Fibroblast of skin of abdomen (primary cell): ENCODE measurements around the gene SCAND1. TPM values are rescaled to one million over a fixed set of nuclear protein-coding genes. Genes with fewer than 3 reads are reported as not detected.
"Not testable (repeated sequence)": the region's sequence is repeated elsewhere in the genome, so short reads cannot be mapped to it uniquely, and the experiment has no call there.

Experiments
- DNase-seq: peaks from one replicate; pipeline ENCODE4 v3.0.0-alpha.2; 2013
- polyA plus RNA-seq, 2 experiments: library from polyadenylated mRNA; unstranded; fragments of 120-200 nt; gene quantifications; one replicate each; pipeline ENCODE4 v1.2.1, GENCODE V29; 2013; ENCODE audit not compliant: insufficient read length in 2 of 2

Gene SCAND1
- 44.9 TPM for polyA plus RNA-seq (2013, experiment 1 of 2; ENCODE audit: insufficient read length)
- polyA plus RNA-seq (2013, experiment 2 of 2; ENCODE audit: insufficient read length): 48.4 TPM

DNA sequence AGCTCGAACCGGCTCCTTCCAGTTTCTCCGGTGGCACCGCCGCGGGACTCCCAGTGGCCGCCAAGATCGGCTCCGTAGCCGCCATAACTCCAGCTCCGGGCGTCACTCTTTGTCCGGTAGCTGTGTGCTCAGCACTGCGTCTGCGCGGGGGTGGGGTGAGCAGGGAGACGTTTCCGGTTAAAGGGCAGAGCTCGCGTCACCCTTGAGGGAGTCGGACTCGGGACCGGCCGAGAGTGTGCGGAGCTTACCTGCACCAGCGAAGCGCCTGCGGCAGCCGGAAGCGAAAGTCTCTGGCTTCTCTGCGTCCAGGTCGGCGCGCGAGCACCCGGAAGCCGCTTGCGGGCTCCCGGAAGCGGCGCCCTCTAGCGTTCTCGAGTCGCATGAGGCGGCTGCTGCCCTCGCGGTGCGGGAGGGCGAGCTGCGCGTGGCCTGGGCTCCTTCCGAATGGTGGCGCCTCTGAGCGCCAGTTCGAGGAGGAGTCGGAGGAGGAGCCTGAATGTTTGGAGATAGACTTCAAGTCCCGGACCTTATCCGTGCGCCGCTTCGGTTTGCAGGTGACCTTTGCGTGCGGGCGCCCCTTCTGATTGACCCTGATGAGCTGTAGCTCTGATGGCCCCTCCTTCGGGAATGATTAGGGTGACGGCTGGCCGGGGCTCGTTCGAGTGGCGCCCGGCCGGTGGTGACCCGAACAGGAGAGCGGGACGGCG lies at the start of gene SCAND1:
Gene SCAND1 (minus strand): TSS at position 303 of the 707 bp plus-strand sequence. CDS start 218 bp downstream, at position 85.
- peak; percentile 96 for DNase-seq

DNA sequence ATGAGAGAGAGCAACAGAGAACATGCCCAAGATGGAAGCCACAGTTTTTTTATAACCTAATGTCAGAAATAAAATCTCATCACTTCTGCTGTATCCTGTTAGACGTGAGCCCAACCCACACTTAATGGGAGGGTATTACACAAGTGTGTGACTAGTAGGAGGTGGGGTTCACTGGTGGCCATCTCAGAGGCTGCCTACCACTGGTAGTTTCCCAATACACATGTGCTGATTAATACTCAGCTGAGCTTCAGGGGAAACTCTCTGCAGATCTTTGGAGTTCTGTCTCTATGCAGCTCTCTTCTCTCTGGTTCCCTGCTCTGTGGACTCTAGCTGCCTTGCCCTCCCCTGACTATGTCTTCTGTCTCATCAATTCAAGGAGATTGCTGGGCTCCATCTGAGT lies 49.7 kb upstream of the SCAND1 start:
- no peak for DNase-seq

DNA sequence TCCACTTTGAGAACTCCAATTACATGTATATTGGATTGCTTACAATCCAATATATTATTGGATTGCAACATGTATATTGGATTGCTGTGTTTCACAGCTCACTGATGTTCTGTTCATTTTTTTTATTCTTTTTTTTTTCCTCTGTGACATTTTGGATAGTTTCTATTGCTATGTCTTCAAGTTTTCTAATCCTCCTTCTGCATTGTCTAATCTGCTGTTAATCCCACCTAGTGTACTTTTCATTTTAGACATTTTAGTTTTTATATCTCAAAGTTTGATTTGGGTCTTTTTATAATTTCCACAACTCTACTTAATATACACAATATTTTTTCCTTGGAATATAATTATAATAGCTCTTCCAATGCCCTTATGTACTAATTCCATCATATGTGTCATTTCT lies 48.6 kb upstream of the SCAND1 start:
- DNase-seq: no peak

DNA sequence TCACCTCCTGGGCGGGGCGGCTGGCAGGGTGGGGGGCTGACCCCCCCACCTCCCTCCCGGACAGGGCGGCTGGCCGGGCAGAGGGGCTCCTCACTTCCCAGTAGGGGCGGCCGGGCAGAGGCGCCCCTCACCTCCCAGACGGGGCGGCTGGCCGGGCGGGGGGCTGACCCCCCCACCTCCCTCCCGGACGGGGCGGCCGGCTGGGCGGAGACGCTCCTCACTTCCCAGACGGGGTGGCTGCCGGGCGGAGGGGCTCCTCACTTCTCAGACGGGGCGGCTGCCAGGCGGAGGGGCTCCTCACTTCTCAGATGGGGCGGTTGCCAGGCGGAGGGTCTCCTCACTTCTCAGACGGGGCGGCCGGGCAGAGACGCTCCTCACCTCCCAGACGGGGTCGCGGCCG lies 47.0 kb upstream of the SCAND1 start:
- not testable (repeated sequence) for DNase-seq

DNA sequence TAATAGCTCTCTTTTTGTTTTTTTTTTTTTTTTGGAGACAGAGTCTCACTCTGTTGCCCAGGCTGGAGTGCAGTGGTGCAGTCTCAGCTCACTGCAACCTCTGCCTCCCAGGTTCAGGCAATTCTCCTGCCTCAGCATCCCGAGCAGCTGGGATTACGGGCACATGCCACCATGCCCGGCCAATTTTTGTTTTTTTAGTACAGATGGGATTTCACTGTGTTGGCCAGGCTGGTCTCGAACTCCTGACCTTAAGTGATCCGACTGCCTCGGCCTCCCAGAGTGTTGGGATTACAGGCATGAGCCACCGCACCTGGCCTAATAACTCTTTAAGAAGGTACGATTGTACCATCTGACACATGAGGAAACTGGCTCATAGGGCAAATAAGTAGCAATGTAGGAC lies 42.2 kb upstream of the SCAND1 start:
- not testable (repeated sequence) for DNase-seq

DNA sequence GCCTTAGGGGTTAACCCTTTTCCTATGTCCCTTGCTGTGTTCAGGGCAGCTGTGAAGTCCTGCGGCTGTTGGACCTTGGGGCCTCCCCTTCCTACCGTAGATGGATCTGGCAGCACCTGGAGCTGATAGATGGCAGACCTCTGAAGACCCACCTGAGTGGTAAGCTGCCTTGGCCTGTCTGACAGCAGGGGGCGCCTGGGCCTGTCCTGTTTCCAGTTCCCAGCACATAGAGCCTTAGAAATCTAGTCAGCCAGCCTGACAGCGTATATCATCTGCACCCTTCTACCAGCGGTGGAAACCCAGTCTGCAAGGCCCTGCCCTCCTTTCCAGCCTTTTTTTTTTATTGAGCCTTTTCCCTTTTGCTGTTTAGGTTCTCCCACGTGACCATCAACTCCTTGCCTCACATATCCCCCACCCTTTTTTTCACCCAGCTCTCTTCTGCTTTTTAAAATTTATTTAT lies 40.7 kb upstream of the SCAND1 start:
- peak; percentile 71 for DNase-seq

DNA sequence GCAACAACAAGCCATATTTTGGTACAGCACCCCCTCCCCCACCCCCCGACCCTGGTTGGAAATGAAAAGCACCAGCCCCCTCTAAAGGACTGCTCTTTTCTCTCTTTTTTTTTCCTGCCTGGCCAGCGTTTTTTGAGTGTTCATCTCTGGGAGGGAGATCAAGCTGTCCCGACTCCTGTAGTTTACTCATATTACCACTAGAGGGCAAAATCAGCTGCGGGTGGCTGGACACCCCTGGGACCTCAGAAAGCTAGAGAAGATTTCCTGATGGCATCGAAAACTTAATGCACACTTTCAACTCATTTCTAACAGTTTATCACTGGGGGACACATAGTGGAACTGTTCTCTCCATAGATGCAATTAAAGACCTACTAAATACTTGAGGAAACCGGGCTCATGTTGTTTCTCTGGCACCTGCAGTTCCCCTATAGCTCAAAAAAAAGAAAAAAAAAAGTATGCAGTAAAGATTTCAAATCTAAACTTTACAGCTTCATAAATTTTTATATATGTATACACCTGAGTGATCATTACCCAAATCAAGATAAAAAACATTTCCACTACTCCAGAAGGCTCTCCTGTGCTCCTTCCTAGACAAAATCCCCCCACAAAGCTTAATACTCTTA lies 38.5 kb upstream of the SCAND1 start:
- peak; percentile 58 for DNase-seq

DNA sequence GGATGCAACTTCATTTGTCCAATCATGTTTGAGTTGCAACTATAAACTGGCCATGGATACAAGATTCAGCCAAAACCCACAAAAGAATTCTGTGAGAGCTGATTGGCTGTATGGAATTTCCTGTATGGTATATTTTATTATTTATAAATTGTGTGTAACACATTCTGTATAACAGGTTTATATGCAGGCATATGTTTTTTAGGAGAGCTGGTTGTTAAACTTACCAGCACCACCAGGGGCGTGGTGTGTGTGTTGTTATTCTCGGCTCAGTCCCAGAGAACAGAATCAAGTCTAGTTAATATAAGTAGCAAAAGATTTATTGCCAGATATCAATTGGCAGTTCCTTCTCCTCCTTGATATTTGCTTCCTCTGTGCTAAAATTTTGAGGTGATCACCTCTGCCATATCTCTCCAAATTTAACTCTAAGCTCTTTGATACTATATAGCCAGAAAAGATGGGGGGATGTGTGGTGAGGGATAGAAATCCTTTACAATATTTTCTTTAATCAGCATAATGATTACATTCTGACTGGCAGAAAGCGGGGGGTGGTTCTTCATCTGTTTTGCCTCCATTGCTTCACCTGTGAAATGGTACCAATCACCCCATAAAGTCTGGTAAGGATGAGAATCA lies 37.0 kb upstream of the SCAND1 start:
- DNase-seq: peak; percentile 8

DNA sequence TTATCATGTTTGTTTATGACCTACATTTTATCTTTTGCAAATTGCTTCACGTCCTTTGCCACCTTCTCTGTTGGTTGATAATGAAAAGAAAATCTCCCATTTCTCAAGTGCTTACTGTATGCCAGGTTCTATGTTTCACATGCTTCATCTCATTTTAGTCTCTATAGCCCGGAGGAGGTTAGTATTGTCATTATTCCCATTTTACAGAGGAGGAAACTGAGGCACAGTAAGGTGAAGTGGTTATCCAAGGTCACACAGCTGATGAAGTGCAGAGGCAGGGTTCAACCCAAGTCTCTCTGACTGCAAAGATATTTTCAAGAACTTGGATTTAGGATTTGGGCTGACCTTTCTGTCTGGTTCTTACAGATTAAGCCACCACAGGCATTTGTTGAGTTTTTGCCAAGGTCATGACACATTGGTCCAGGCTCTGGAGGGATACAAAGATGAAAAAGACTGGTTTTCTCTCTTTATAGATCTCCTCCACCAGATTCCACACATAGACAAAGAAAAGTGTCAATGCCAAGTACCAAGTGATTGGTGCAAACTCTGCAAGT lies 34.7 kb upstream of the SCAND1 start:
- peak; percentile 10 for DNase-seq

DNA sequence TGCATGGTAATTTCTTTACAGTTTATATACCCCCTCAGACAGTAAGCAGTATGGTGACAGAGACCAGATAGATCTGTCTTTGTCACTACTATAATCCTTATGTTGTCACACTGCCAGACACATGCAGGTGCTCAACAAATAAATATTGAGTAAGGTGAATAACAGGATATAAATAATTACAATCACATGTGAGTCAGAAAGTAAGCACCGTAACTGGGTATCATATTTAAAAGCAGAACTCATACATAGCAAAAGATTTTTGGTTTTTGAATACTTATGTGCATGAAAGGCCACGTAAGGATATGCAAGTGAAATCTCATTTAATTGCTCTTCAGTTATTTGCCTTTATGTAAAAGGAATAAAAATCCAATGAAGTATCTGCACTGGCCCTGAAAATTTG lies 31.5 kb upstream of the SCAND1 start:
- DNase-seq: no peak

DNA sequence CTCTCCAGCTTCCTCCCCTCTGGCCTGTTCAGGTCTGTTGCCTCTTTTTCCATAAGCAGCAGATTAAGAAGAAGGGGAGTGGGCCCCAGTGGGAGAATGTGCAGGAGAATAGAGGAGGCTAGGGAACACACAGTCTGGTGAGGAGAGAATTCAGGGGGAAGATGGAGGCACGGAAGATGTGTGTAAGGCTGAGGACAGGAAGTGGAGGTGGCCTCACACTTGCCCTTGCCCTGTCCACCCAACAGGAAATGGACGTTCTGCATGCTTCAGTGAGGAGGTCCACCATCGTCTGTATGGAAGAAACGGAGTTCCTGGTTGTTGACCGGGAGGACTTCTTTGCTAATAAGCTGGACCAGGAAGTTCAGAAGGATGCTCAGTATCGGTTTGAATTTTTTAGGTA lies 30.1 kb upstream of the SCAND1 start:
- no peak for DNase-seq

DNA sequence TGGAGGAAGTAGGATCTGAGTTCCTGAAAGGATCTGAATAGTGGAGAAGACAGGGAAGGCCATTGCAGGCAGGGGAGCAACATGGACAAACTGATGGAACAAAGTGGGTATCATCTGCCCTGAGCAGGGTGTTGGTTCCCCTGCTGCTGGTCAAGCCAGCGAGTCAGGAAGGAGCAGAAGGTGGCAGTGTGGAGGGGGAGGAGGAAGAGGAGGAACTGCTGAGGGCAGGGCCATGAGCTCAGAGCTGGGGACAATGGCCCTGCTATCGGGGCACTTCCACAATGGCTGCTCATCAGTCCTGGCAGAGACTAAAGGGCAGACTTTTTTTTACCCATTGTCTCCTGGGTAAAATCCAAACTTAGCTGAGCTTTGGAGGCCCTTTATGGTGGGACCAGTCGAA lies 27.7 kb upstream of the SCAND1 start:
- DNase-seq: no peak

DNA sequence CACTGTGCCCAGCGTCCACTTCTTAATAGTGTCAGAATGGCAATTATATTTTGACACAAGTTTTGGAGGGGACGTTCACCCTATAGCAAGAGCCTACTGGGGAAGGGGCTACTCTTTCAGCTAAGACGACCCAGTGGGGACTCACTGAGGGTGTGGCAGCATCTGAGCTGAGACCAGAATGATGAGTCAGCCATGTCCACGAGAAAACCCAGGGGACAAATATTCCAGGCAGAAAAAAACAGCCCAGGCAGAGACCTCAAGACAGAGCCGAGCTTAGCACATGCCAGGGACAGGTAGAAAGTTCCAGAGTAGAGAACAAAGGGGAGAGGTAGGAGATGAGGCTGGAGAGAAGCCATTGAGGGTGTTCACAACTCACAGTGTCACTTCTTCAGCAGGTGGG lies 25.2 kb upstream of the SCAND1 start:
- no peak for DNase-seq

DNA sequence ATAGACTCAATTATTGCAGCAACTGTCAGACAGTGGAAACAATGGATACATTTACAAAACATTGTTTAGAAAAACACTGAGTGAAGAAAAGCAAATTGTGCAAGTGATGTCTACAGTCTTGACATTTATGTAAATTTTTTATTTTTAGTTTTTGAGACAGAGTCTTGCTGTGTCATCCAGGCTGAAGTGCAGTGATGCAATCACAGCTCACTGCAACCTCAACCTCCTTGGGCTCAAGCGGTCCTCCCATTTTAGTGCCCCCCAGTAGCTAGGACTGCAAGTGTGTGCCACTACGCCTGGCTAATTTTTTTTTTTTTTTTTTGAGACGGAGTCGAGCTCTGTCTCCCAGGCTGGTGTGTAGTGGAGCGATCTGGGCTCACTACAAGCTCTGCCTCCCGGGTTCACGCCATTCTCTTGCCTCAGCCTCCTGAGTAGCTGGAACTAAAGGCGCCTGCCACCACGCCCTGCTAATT lies 23.8 kb upstream of the SCAND1 start:
- peak; percentile 9 for DNase-seq

DNA sequence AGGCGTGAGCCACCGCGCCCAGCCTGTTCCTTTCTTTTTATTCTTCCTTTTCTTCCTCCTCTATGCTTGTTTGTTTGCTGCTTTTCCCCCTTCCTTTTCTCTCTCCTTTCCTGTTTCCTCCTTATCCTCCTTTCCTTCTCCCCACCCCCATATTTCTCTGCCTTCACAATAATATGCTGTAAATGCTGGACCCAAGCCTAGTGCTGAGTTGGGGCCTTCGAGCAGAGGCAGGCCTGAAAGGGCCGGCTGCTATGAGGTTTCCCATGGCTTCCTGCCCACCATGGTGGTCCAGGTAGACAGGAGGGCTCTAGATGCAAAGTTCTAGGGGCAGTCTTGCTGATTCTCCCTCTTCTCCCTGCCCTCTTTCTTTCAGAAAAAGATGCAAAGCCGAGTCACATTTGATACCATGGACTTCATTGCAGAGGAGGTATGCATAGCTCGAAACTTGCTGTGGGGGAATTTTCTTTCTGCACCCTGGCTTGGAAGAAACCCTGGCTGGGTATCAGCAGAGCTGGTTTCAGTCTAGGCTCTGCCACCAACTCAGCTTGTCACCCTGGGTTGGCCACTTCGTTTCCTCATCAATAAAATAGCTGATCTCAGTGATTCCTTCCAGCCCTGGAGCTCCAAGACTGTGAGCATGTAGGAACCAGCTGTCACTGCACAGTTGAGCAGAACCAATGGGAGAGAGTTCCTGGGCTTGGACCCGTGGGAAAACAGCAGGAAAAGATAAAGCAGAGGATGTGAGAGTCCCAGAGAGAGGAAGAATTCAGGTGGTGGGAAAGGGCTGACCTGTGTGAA lies 21.5 kb upstream of the SCAND1 start:
- DNase-seq: no peak

DNA sequence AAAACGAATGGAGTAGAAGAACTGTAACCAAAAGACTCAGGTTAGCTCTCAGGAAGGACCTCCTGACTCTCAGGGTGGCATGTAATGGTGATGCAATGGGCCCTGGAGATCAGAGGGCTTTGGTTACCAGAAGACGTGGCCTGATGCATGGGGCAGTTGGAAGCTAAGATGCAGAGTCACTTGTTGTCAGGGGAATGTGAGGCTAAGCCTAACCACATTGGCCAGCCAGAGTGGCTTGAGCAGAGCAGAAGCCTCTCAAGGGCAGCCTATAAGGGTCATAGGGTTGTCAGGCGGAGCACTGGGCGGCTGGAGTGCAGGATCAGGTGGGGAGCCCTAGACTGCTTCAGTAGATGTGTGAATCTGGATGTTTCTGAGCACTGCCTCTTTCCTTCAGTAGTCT lies 20.0 kb upstream of the SCAND1 start:
- no peak for DNase-seq

DNA sequence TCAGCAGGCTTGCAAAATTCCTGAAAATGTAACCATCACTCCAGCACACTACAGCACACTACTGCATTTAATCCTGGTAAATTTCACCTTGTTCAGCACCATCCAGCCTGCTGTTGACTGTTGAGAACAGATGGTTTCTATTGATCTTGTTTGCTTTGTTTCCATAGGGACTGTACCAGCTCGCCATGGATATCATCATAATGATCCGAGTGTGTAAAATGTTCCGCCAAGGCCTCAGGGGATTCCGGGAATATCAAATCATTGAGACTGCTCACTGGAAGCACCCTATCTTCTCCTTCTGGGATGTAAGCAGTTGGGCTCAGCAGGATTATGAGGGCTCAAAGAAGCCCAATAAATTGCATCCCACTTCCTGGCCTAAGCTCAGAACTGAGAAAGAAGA lies 18.2 kb upstream of the SCAND1 start:
- DNase-seq: no peak

DNA sequence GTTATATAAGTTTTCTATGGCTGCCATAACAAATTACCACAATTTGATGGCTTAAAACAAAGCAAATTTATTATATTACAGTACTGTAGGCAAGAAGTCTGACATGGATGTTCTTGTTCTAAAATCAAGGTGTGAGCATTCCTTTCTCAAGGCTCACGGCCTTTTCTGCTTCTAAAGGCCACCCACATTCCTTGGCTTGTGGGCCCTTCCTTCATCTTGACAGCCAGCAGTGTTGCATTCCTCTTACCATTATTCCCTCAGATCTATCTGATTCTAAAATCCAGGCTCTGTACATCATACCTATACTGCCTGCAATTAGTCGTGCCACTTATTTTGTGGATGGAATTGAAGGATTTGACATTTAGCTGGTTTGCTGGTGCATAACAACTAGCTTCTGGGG lies 17.7 kb upstream of the SCAND1 start:
- no peak for DNase-seq

DNA sequence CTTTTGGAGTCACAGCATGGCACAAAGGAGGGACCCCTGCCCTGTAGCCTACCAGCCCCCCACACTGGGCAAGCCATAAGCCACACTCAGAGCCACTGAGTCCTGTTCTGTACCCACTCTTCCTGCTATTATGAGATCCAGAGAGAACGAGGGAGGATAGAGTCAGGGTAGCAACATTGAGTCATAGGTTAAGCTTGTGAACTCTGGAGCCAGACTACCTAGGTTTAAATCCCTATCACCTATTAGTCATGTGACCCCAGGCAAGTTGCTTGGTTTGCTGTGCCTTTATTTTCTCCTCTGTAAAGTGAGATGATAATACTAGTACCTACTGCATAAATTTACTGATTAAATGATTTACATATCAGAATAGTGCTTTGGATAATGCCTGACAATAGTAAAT lies 14.6 kb upstream of the SCAND1 start:
- no peak for DNase-seq

DNA sequence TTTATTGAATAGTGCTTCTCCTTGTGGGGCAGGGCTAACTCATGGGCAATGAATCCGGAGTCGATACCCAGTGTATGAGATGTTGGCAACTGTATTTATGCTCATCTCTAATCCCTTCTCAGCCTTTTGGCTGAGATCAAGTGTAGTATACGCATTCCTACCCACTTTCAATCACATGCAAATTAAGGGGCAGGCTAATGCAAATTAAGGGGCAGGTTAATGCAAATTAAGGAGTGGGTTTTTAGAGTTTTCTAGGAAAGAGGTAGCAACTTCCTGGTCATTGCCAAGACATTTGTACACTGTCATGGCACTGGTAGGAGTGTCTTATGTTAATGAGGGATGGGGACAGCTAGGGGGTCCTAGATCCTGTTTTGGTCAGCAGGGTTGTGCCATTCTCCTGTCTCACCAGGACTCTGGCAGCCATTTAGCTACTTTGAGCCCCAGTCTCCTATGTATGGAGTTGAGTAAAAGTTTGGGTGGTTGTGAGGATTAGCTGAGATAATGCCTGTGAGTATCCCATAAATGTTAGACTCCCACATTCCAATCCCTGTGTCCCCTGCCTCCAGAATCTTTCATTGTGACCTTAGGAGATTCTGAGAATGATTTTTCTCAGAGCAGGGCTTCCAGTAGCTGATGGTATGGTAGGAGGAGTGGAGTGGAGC lies 13.8 kb upstream of the SCAND1 start, which contains the start of gene CNBD2:
Gene CNBD2 (plus strand): TSS at position 612 of the 662 bp plus-strand sequence. CDS start 173 bp downstream, outside the sequence.
- DNase-seq: no peak

DNA sequence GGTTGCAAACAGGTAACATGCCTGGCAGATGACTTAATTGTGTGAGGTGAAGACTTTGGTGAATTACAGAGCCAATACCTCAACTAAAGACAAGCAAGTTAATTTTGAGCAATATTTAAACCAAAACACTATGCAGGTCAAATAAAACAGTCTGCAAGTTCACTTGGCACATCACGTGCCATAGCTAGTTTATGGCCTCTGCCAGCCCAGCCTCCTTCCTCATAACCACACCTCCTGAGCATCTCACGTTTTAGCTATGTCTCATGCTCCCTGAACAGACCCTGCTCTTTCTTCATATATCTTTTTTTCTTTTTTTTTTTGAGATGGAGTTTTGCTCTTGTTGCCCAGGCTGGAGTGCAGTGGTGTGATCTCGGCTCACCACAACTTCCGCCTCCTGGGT lies 9.6 kb upstream of the SCAND1 start:
- no peak for DNase-seq

DNA sequence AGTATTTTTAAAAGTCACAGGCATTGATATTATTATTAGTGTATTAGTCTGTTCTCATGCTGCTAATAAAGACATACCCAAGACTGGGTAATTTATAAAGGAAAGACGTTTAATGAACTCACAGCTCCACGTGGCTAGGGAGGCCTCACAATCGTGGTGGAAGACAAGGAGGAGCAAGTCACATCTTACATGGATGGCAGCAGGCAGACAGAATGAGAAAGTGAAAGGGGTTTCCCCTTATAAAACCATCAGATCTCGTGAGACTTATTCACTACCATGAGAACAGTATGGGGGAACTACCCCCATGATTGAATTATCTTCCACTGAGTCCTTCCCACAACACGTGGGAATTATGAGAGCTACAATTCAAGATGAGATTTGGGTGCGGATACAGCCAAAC lies 5.0 kb upstream of the SCAND1 start:
- not testable (repeated sequence) for DNase-seq
